ENCODE data around the gene LRRK1. TPM values are rescaled to one million over a fixed set of nuclear protein-coding genes. Genes with fewer than 3 reads are reported as not detected.

LRRK1 gene
- total and polyA plus RNA-seq, 2 experiments from 2014 or later, result 2.6 to 4.5 TPM

- Histone ChIP-seq H4K20me1 (replicated peaks; ENCODE audit: insufficient read depth) (no peaks in the 10 kb centered on the region), H3K9me2 (ENCODE audit: insufficient read depth) (no peaks in the 10 kb centered on the region), H3F3A (replicated peaks; ENCODE audit: low read depth) (no peaks in the 10 kb centered on the region), H3K4me3 (no peak overlapping the region), H2AFZ (no peak overlapping the region), H3K27me3 (ENCODE audit: insufficient read depth) (no peaks in the 10 kb centered on the region), H3K79me2 (replicated peaks; ENCODE audit: insufficient read depth) (no peaks in the 10 kb centered on the region), H3K4me1 (ENCODE audit: insufficient read depth) (no peaks in the 10 kb centered on the region), H3K36me3 (ENCODE audit: insufficient read depth) (no peaks in the 10 kb centered on the region), H3K27ac (ENCODE audit: low read depth) (no peak overlapping the region), H3K4me2 (no peak overlapping the region)
- peaks cover 10% of the 10 kb centered on the region for H3K4me1 Mint-ChIP-seq
- H3K9me3 Mint-ChIP-seq, result no peaks in the 10 kb centered on the region
- DNase-seq (ENCODE audit: low spot score), result no peak
- no peak for ATAC-seq
- H3K27me3 Mint-ChIP-seq (ENCODE audit: insufficient read depth, low read depth, poor library complexity), result peaks cover 4% of the 10 kb centered on the region
- H3K4me3 Mint-ChIP-seq, result no peak overlapping the region
- no peak overlapping the region for H3K27ac Mint-ChIP-seq
- TF ChIP-seq EZH2phosphoT487 (IDR thresholded peaks at IDR 0.05; ENCODE audit: unreplicated experiment), result no peak
- no peak for TF ChIP-seq ZNF462 (CRISPR knock-in tag; IDR thresholded peaks at IDR 0.05)
- no peaks in the 10 kb centered on the region for H3K36me3 Mint-ChIP-seq (ENCODE audit: low read depth)
Measured at GRCh38 chr15:100951965-100952364, 32.8 kb downstream of the LRRK1 start.

DNA sequence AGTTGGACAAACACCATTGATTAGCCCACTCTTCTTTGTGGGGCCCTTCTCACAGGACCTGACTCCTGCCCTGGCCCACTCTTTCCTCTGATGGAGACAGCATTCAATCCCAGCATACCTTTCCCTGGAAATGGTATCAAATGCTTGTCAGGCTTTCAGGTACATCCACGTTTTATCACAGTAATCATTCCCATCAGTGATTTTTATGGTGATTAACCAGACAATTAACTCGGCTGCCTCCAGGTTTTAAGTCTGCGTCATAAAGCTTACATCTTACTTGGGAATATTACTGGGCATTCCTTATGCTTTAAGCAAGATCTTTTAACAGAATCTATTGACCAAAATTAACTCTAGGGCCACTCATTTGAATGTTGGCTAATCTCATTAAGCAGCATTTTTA is 33.4 kb downstream of the LRRK1 start:
- Histone ChIP-seq H3K36me3 (ENCODE audit: insufficient read depth) (no peaks in the 10 kb centered on the region), H3F3A (replicated peaks; ENCODE audit: low read depth) (no peaks in the 10 kb centered on the region), H4K20me1 (replicated peaks; ENCODE audit: insufficient read depth) (no peaks in the 10 kb centered on the region), H3K4me1 (ENCODE audit: insufficient read depth) (no peaks in the 10 kb centered on the region), H3K4me2 (no peak overlapping the region), H2AFZ (no peak overlapping the region), H3K9me2 (ENCODE audit: insufficient read depth) (no peaks in the 10 kb centered on the region), H3K27ac (ENCODE audit: low read depth) (no peak overlapping the region), H3K27me3 (ENCODE audit: insufficient read depth) (no peaks in the 10 kb centered on the region), H3K79me2 (replicated peaks; ENCODE audit: insufficient read depth) (no peaks in the 10 kb centered on the region), H3K4me3 (no peak overlapping the region)
- Mint-ChIP-seq H3K4me1 (peaks cover 9% of the 10 kb centered on the region), H3K36me3 (ENCODE audit: low read depth) (no peaks in the 10 kb centered on the region), H3K9me3 (no peaks in the 10 kb centered on the region), H3K27ac (no peak overlapping the region), H3K27me3 (ENCODE audit: insufficient read depth, low read depth, poor library complexity) (peaks cover 2% of the 10 kb centered on the region), H3K4me3 (no peak overlapping the region)
- DNase-seq (ENCODE audit: low spot score) (no peak), ATAC-seq (no peak)
- TF ChIP-seq CREB1 (CRISPR knock-in tag; IDR thresholded peaks at IDR 0.05; ENCODE audit: low read depth), result no peak
- no peak for TF ChIP-seq ZNF462 (CRISPR knock-in tag; IDR thresholded peaks at IDR 0.05)
- no peak for TF ChIP-seq ZNF331 (CRISPR knock-in tag; IDR thresholded peaks at IDR 0.05; ENCODE audit: low read depth)
- TF ChIP-seq EZH2 (IDR thresholded peaks at IDR 0.05; ENCODE audit: low read depth, unreplicated experiment), result no peak

Measured in GM23338 (cell line).